SK-N-SH (cell line): Measurements from ENCODE around the gene GAS2L1. TPM values are rescaled to one million over a fixed set of nuclear protein-coding genes. Genes with fewer than 3 reads are reported as not detected.

Experiments used
- CTCF ChIA-PET: fragments of 300-600, 350-600 bp; formaldehyde crosslinking; extraction: SDS; loops from one replicate; lab custom pipeline; 2021; lab: Yijun Ruan, JAX
- POLR2A ChIA-PET: fragments of 350-600 bp; sonication (Branson Sonifier 250); formaldehyde crosslinking; extraction: SDS; loops from one replicate; lab custom pipeline; 2020; ENCODE audit warnings: antibody characterized with exemption, inconsistent platforms; lab: Yijun Ruan, JAX
- DNase-seq: peaks from one replicate; pipeline ENCODE4 v3.0.0; 2012
- H2AFZ ChIP-seq: fragments of 200-600 bp; sonication (generic); 2 replicates; pipeline ENCODE4 v1.8.1; 2016; ENCODE audit warnings: antibody characterized with exemption, mild to moderate bottlenecking, low read depth
- H3F3A ChIP-seq: fragments of 200-600 bp; sonication (generic); replicated peaks from 2 replicates; pipeline ENCODE3; 2016; ENCODE audit warnings: antibody characterized with exemption, mild to moderate bottlenecking; ENCODE audit not compliant: insufficient read depth
- H3K27ac ChIP-seq, 2 experiments: fragments of 200-500 bp in 1 of 2; fragments of 200-600 bp in 1 of 2; sonication (Bioruptor generic) in 1 of 2; sonication (generic), shearing (Covaris generic) in 1 of 2; 2 replicates each; pipeline versions ENCODE4 v1.5.1 to v1.6.1; 2014 to 2016; ENCODE audit warnings: low read depth in 2 of 2, inconsistent platforms in 1 of 2, low read length in 1 of 2, mild to moderate bottlenecking in 1 of 2, mixed read lengths in 1 of 2
- H3K27me3 ChIP-seq: fragments of 200-600 bp; sonication (generic), shearing (Covaris generic); 2 replicates; pipeline ENCODE4 v1.6.1; 2016; ENCODE audit warnings: mixed run types; ENCODE audit not compliant: insufficient read depth
- H3K36me3 ChIP-seq, 2 experiments: fragments of 200-500 bp in 1 of 2; fragments of 200-600 bp in 1 of 2; sonication (Bioruptor generic) in 1 of 2; sonication (generic) in 1 of 2; replicated peaks in 1 of 2; 2 replicates each; pipeline versions ENCODE3 to v1.5.1; 2014 to 2016; ENCODE audit warnings: low read length in 1 of 2, mild to moderate bottlenecking in 1 of 2; ENCODE audit not compliant: insufficient read depth in 2 of 2, control insufficient read depth in 1 of 2
- H3K4me1 ChIP-seq, 2 experiments: fragments of 200-500 bp in 1 of 2; fragments of 200-600 bp in 1 of 2; sonication (Bioruptor generic) in 1 of 2; sonication (generic), shearing (Covaris generic) in 1 of 2; 2 replicates each; pipeline versions ENCODE4 v1.5.1 to v1.6.1; 2014 to 2016; ENCODE audit warnings: low read depth in 1 of 2, low read length in 1 of 2, mixed run types in 1 of 2; ENCODE audit not compliant: insufficient read depth in 2 of 2, control insufficient read depth in 1 of 2
- H3K4me2 ChIP-seq: fragments of 200-600 bp; sonication (generic), shearing (Covaris generic); 2 replicates; pipeline ENCODE4 v1.6.1; 2017; ENCODE audit warnings: mixed run types
- H3K4me3 ChIP-seq, 2 experiments: fragments of 200-500 bp in 1 of 2; fragments of 200-600 bp in 1 of 2; sonication (Bioruptor generic) in 1 of 2; sonication (generic), shearing (Covaris generic) in 1 of 2; 2 replicates each; pipeline versions ENCODE4 v1.5.1 to v1.8.1; 2014 to 2016; ENCODE audit warnings: low read depth in 2 of 2, inconsistent platforms in 1 of 2, low read length in 1 of 2, mild to moderate bottlenecking in 1 of 2, mixed read lengths in 1 of 2, moderate library complexity in 1 of 2
- H3K79me2 ChIP-seq: fragments of 200-600 bp; sonication (generic); 2 replicates; pipeline ENCODE4 v1.8.1; 2017; ENCODE audit warnings: mild to moderate bottlenecking; ENCODE audit not compliant: insufficient read depth
- H3K9ac ChIP-seq: fragments of 200-600 bp; sonication (generic); 2 replicates; pipeline ENCODE4 v1.6.1; 2017; ENCODE audit warnings: mixed run types
- H3K9me2 ChIP-seq: fragments of 200-600 bp; sonication (generic); 2 replicates; pipeline ENCODE4 v1.6.1; 2017; ENCODE audit warnings: mixed run types
- H3K9me3 ChIP-seq: fragments of 200-600 bp; sonication (generic); 2 replicates; pipeline ENCODE4 v1.6.1; 2017; ENCODE audit warnings: mixed run types, mild to moderate bottlenecking, moderate library complexity
- H4K20me1 ChIP-seq: fragments of 200-600 bp; sonication (generic); 2 replicates; pipeline ENCODE4 v1.6.1; 2017; ENCODE audit warnings: mild to moderate bottlenecking, mixed run types; ENCODE audit not compliant: insufficient read depth
- EP300 ChIP-seq, 2 experiments: IDR thresholded peaks; 2 replicates each; pipeline versions ENCODE4 v1.4.0 to v1.6.1; 2012; ENCODE audit warnings: borderline replicate concordance in 1 of 2, low read depth in 1 of 2, low read length in 1 of 2
- EZH2phosphoT487 ChIP-seq: fragments of 200-600 bp; sonication (generic); IDR thresholded peaks from 2 replicates; pipeline ENCODE4 v1.6.1; 2017; ENCODE audit warnings: low read depth, mixed run types, mild to moderate bottlenecking, antibody characterized with exemption, moderate library complexity, borderline replicate concordance
- FOSL2 ChIP-seq: IDR thresholded peaks from 2 replicates; pipeline ENCODE4 v1.4.0; 2012; ENCODE audit warnings: low read depth, mild to moderate bottlenecking, moderate library complexity, borderline replicate concordance
- FOXM1 ChIP-seq: IDR thresholded peaks from 2 replicates; pipeline ENCODE4 v1.4.0; 2012; ENCODE audit warnings: low read depth, mild to moderate bottlenecking
- GABPA ChIP-seq: IDR thresholded peaks from 2 replicates; pipeline ENCODE4 v1.4.0; 2012; ENCODE audit warnings: low read depth, mild to moderate bottlenecking
- GATA2 ChIP-seq: sonication (generic); formaldehyde crosslinking; IDR thresholded peaks from 2 replicates; pipeline ENCODE4 v1.5.0; 2020; ENCODE audit warnings: mild to moderate bottlenecking, missing genetic modification reagents
- JUND ChIP-seq: IDR thresholded peaks from 2 replicates; pipeline ENCODE4 v1.4.0; 2012
- MEF2A ChIP-seq: IDR thresholded peaks from 2 replicates; pipeline ENCODE4 v1.4.0; 2012; ENCODE audit warnings: low read depth, borderline replicate concordance
- NFIC ChIP-seq: IDR thresholded peaks from 2 replicates; pipeline ENCODE4 v1.4.0; 2012; ENCODE audit warnings: borderline replicate concordance
- RAD21 ChIP-seq: IDR thresholded peaks from 2 replicates; pipeline ENCODE4 v1.6.1; 2012; ENCODE audit warnings: mild to moderate bottlenecking, low read length
- RCOR1 ChIP-seq: fragments of 150-350 bp; IDR thresholded peaks from 2 replicates; pipeline ENCODE4 v1.6.1; 2017; ENCODE audit warnings: antibody characterized with exemption, low read length
- RXRA ChIP-seq: IDR thresholded peaks from 2 replicates; pipeline ENCODE4 v1.4.0; 2012; ENCODE audit warnings: low read depth, mild to moderate bottlenecking, borderline replicate concordance
- SIN3A ChIP-seq: IDR thresholded peaks from 2 replicates; pipeline ENCODE4 v1.6.1; 2012; ENCODE audit warnings: low read depth, mild to moderate bottlenecking, low read length, moderate library complexity, borderline replicate concordance
- TAF1 ChIP-seq: IDR thresholded peaks from 2 replicates; pipeline ENCODE4 v1.6.1; 2012; ENCODE audit warnings: low read depth, mild to moderate bottlenecking, low read length, moderate library complexity, borderline replicate concordance
- TEAD4 ChIP-seq: IDR thresholded peaks from 2 replicates; pipeline ENCODE4 v1.4.0; 2012; ENCODE audit warnings: mild to moderate bottlenecking, borderline replicate concordance; ENCODE audit not compliant: insufficient read depth
- YY1 ChIP-seq: IDR thresholded peaks from 2 replicates; pipeline ENCODE4 v1.4.0; 2012; ENCODE audit warnings: low read depth, mild to moderate bottlenecking
- WGBS: methylation state at CpG from one replicate; pipeline ENCODE4 v1.1.6; 2017; ENCODE audit warnings: low lambda C conversion rate; 5-methylcytosine and 5-hydroxymethylcytosine counted together
- polyA plus RNA-seq, 3 experiments: library from polyadenylated mRNA; depleted of rRNA; stranded (reverse); fragments of >200 nt; gene quantifications; 2 replicates each; pipeline ENCODE4 v1.2.3, GENCODE V29; 2012
- TF ChIP-seq, protein P1 (sequence below): IDR thresholded peaks from 2 replicates; pipeline ENCODE4; 2012
- TF ChIP-seq, protein P2 (sequence below): IDR thresholded peaks from 2 replicates; pipeline ENCODE4 v1.4.0; 2012; ENCODE audit warnings: low read depth

The GAS2L1 gene
- polyA plus RNA-seq, 1 of the 3 experiments (the other 2 are of a cell fraction): 21.8 TPM

DNA sequence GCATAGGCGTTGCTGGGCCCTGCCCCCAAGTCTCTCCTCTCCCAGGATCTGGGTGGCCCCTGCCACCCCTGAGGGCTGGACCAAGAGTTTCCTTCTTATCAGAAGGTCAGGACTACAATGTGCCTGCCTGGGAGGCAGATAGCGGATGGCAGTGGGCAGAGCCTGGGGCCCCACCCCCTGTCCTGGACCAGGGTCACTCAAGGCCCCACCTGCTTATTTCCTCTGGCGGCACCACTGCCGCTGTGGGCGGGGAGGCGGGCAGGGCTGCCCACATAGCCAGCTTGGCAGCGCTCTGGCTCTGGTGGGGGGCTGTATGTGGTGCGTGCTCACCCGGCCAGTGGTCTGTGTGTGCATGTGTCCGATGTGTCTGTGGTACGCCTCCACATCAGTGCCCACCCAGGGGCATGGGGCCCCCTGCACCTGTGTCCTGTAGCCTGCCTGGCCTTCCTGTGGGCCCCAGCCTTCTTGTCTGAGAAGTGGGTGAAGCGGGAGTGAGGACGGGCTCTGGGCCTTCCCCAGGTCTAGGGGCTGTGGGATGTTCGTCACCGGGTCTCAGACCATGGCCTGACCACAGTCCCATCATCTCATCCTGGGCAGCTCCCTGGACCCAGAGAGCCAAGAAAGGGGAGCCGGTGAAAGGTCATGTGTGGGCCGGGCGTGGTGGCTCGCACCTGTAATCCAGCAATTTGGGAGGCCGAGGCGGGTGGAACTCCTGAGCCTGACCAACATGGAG, 3.0 kb downstream of the GAS2L1 start:
- Histone ChIP-seq H3F3A (peaks cover 5% of the 10 kb centered on the region), H4K20me1 (peaks cover 18% of the 10 kb centered on the region; the same call in 1 of the 2 replicates), H3K9me2 (no peaks in the 10 kb centered on the region), H3K27ac (peak overlapping the region in 1 of 2 experiments; percentile 88; a peak in 2 of 4 replicates), H3K79me2 (peaks cover 30% of the 10 kb centered on the region), H3K4me1 (peaks cover 18 to 35% of the 10 kb centered on the region in 2 experiments; a peak in 3 of 4 replicates), H3K9me3 (no peaks in the 10 kb centered on the region), H2AFZ (no peak overlapping the region), H3K36me3 (peaks cover 6 to 7% of the 10 kb centered on the region in 2 experiments), H3K9ac (no peak overlapping the region), H3K4me2 (peak overlapping the region; percentile 91), H3K27me3 (peaks cover 8% of the 10 kb centered on the region), H3K4me3 (no peak overlapping the region)
- DNase-seq: peak; percentile 66
- TF ChIP-seq TAF1 (no peak), EZH2phosphoT487 (no peak), FOXM1 (no peak), GABPA (no peak), SIN3A (no peak), RCOR1 (no peak), FOSL2 (no peak), RAD21 (no peak), GATA2 (no peak), NFIC (no peak), EP300 (IDR thresholded peaks at IDR 0.05; ENCODE audit: borderline replicate concordance in 1 of 2, low read depth in 1 of 2, low read length in 1 of 2) (no peak), MEF2A (no peak), RXRA (no peak), JUND (no peak), YY1 (no peak), TEAD4 (no peak)
- TF ChIP-seq, protein P1, sequence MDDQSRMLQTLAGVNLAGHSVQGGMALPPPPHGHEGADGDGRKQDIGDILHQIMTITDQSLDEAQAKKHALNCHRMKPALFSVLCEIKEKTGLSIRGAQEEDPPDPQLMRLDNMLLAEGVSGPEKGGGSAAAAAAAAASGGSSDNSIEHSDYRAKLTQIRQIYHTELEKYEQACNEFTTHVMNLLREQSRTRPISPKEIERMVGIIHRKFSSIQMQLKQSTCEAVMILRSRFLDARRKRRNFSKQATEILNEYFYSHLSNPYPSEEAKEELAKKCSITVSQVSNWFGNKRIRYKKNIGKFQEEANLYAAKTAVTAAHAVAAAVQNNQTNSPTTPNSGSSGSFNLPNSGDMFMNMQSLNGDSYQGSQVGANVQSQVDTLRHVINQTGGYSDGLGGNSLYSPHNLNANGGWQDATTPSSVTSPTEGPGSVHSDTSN: no peak
- TF ChIP-seq, protein P2, sequence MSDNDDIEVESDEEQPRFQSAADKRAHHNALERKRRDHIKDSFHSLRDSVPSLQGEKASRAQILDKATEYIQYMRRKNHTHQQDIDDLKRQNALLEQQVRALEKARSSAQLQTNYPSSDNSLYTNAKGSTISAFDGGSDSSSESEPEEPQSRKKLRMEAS: no peak
- WGBS: 93% methylated on average over 8 of the region's 21 CpGs
- CTCF ChIA-PET: interaction anchor here (1.1 to 1.7 kb wide), 2 partner anchors 11 to 49 kb away, joined by 4 to 8 read pairs; no protein-coding TSS in a partner anchor
- POLR2A ChIA-PET: no interaction called here
